Lower leg skin (tissue), 3 donors: ENCODE measurements around the gene ARGLU1.

Experiments used
- CTCF ChIP-seq, 3 donors: fragments of 450-650 bp; IDR thresholded peaks; one replicate each; pipeline ENCODE4 v1.5.1; 2016; ENCODE audit warnings: antibody characterized with exemption in 3 of 3, mild to moderate bottlenecking in 3 of 3, moderate library complexity in 2 of 3
- POLR2A ChIP-seq, 2 donors: fragments of 450-650 bp; IDR thresholded peaks; one replicate each; pipeline ENCODE4 v1.6.1; 2016 to 2017; ENCODE audit warnings: antibody characterized with exemption in 2 of 2, mild to moderate bottlenecking in 1 of 2, moderate library complexity in 1 of 2

- TF ChIP-seq CTCF (IDR thresholded peaks at IDR 0.05), result no peak
- no peak for TF ChIP-seq POLR2A (IDR thresholded peaks at IDR 0.05)
These were observed 70.9 kb downstream of the ARGLU1 start for GRCh38 chr13:106497079-106497478.
